IMR-90 (cell line): ENCODE measurements around the gene WDR43.

Source experiments
- CEBPB ChIP-seq: IDR thresholded peaks from 2 replicates; pipeline ENCODE4 v1.6.1; 2012; ENCODE audit warnings: low read depth, low read length, improper control_type of control experiment
- CHD1 ChIP-seq: IDR thresholded peaks from 2 replicates; pipeline ENCODE4 v1.6.1; 2012; ENCODE audit warnings: low read depth, low read length, improper control_type of control experiment
- CTCF ChIP-seq: conservative IDR thresholded peaks from 2 replicates; pipeline ENCODE4 v1.5.1; 2012; ENCODE audit warnings: mild to moderate bottlenecking, low read depth, low read length, improper control_type of control experiment
- ELK1 ChIP-seq: fragments of 150-350 bp; IDR thresholded peaks from 2 replicates; pipeline ENCODE4 v1.6.1; 2016; ENCODE audit warnings: low read depth, mild to moderate bottlenecking, low read length, moderate library complexity, borderline replicate concordance
- MAFK ChIP-seq: IDR thresholded peaks from 2 replicates; pipeline ENCODE4 v1.6.1; 2012; ENCODE audit warnings: low read depth, low read length, improper control_type of control experiment
- MAZ ChIP-seq: IDR thresholded peaks from 2 replicates; pipeline ENCODE4 v1.6.1; 2012; ENCODE audit warnings: low read depth, mild to moderate bottlenecking, low read length, improper control_type of control experiment, moderate library complexity, borderline replicate concordance
- NFE2L2 ChIP-seq: fragments of 150-350 bp; IDR thresholded peaks from 2 replicates; pipeline ENCODE4 v1.6.1; 2016; ENCODE audit warnings: low read depth, mild to moderate bottlenecking, low read length
- POLR2A ChIP-seq: IDR thresholded peaks from 2 replicates; pipeline ENCODE4 v1.6.1; 2012; ENCODE audit warnings: mild to moderate bottlenecking, low read depth, low read length
- RAD21 ChIP-seq: IDR thresholded peaks from 2 replicates; pipeline ENCODE4 v1.6.1; 2012; ENCODE audit warnings: low read length, improper control_type of control experiment
- RCOR1 ChIP-seq: IDR thresholded peaks from 2 replicates; pipeline ENCODE4 v1.6.1; 2012; ENCODE audit warnings: mild to moderate bottlenecking, low read length, improper control_type of control experiment; ENCODE audit not compliant: insufficient replicate concordance
- RFX5 ChIP-seq: IDR thresholded peaks from 2 replicates; pipeline ENCODE4 v1.8.0; 2012; ENCODE audit warnings: low read depth, mild to moderate bottlenecking, low read length, moderate library complexity
- SMC3 ChIP-seq: fragments of 150-350 bp; IDR thresholded peaks from 2 replicates; pipeline ENCODE4 v1.6.1; 2016; ENCODE audit warnings: low read depth, mild to moderate bottlenecking, antibody characterized with exemption, low read length, moderate library complexity
- USF2 ChIP-seq: fragments of 150-350 bp; IDR thresholded peaks from 2 replicates; pipeline ENCODE4 v1.6.1; 2017; ENCODE audit warnings: mild to moderate bottlenecking, antibody characterized with exemption, low read length, low read depth

DNA sequence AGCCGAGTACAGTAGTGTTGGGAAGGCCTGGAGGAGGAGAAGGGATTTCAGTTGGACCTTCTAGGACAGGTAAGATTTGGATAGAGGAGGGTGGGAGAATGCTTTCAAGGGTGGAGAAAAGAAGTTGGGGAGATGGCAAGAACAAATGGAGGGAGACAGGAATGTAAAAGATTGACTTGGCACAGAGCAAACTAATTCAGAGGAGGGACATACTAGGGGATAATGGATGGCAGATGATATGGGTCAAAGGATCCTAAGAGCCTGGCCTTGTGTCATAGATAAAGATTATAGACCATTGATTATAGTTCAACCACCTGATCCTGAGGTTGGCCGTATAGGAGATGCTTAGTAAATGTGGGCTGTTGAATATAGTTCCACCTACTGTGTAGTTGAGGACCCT is 12.4 kb downstream of the WDR43 start:
- TF ChIP-seq RCOR1 (no peak), CHD1 (no peak), CEBPB (no peak), CTCF (no peak), POLR2A (no peak), RAD21 (no peak), NFE2L2 (no peak), ELK1 (no peak), SMC3 (no peak), USF2 (no peak), MAZ (no peak), RFX5 (no peak), MAFK (no peak)
